ENCODE results near the gene CAMK4.

DNA sequence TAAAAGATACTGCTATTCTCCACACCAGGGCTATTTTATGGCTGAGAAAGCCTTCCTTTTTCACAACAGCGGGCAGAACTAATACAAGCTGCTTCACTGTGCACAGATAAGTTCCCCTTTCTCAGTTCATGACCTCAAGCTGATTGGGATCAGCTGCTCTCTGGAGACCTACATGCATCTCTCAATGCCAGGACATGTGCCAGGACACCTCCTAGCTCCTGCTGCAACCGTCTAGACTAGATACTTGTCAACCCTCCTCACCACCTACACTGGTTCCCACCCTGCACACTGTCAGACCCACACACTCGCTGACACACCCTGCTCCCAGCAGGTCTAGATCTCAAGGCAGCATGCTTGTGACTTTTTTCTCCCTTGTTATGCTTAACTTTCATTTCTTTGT lies 248.4 kb downstream of the CAMK4 start:
- TF ChIP-seq, protein P1, sequence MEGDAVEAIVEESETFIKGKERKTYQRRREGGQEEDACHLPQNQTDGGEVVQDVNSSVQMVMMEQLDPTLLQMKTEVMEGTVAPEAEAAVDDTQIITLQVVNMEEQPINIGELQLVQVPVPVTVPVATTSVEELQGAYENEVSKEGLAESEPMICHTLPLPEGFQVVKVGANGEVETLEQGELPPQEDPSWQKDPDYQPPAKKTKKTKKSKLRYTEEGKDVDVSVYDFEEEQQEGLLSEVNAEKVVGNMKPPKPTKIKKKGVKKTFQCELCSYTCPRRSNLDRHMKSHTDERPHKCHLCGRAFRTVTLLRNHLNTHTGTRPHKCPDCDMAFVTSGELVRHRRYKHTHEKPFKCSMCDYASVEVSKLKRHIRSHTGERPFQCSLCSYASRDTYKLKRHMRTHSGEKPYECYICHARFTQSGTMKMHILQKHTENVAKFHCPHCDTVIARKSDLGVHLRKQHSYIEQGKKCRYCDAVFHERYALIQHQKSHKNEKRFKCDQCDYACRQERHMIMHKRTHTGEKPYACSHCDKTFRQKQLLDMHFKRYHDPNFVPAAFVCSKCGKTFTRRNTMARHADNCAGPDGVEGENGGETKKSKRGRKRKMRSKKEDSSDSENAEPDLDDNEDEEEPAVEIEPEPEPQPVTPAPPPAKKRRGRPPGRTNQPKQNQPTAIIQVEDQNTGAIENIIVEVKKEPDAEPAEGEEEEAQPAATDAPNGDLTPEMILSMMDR (IDR thresholded peaks at IDR 0.05), result no peak
- TF ChIP-seq POLR2A (IDR thresholded peaks at IDR 0.05), result no peak
